GM12864 (cell line): ENCODE results near the gene NSL1.
A peak's percentile ranks its signal among the peaks of the same experiment; 100 is the strongest.

Experiments used
- DNase-seq: peaks from one replicate; pipeline ENCODE4 v3.0.0-alpha.2; 2011; ENCODE audit warnings: low read depth
- H3K4me3 ChIP-seq: 2 replicates; pipeline ENCODE4 v1.5.1; 2011; ENCODE audit warnings: mild to moderate bottlenecking, low read depth, low read length, control low read depth
- CTCF ChIP-seq: IDR thresholded peaks from 2 replicates; pipeline ENCODE4 v1.5.1; 2011; ENCODE audit warnings: low read depth, mild to moderate bottlenecking, moderate library complexity, low read length, control low read depth, inconsistent platforms; ENCODE audit errors: missing control alignments

The NSL1 gene

GRCh38 chr1:212703991-212704564, 87.5 kb downstream of the NSL1 start:
- no peak for TF ChIP-seq CTCF
- H3K4me3 ChIP-seq = no peak overlapping the region
- DNase-seq = no peak

GRCh38 chr1:212702672-212703071, 88.9 kb downstream of the NSL1 start:
- H3K4me3 ChIP-seq = no peak overlapping the region
- DNase-seq = no peak
- TF ChIP-seq CTCF = no peak

GRCh38 chr1:212701910-212702309, 89.7 kb downstream of the NSL1 start:
- no peak for DNase-seq
- no peak overlapping the region for H3K4me3 ChIP-seq
- TF ChIP-seq CTCF = no peak

GRCh38 chr1:212700892-212701819, 90.4 kb downstream of the NSL1 start:
- no peak for DNase-seq
- TF ChIP-seq CTCF = peak; percentile 16
- peak overlapping the region; percentile 64 for H3K4me3 ChIP-seq

GRCh38 chr1:212700223-212700891, 91.2 kb downstream of the NSL1 start:
- peak overlapping the region; percentile 64 for H3K4me3 ChIP-seq
- no peak for DNase-seq
- TF ChIP-seq CTCF = no peak

- peak within 1 kb of the TSS; percentile 64 for H3K4me3 ChIP-seq
- no peak for TF ChIP-seq CTCF
- DNase-seq = no peak
Observed at GRCh38 chr1:212699625-212700222, 91.9 kb downstream of the NSL1 start, which contains the start of gene BATF3. BATF3 (minus strand) TSS chr1:212699840; CDS start chr1:212699762, 78 bp downstream.
